ENCODE results near the gene PCCA. TPM values are rescaled to one million over a fixed set of nuclear protein-coding genes. Genes with fewer than 3 reads are reported as not detected.

Gene PCCA
- total and polyA plus RNA-seq, 8 donors: 31.4 to 140 (median 77.0) TPM

DNA sequence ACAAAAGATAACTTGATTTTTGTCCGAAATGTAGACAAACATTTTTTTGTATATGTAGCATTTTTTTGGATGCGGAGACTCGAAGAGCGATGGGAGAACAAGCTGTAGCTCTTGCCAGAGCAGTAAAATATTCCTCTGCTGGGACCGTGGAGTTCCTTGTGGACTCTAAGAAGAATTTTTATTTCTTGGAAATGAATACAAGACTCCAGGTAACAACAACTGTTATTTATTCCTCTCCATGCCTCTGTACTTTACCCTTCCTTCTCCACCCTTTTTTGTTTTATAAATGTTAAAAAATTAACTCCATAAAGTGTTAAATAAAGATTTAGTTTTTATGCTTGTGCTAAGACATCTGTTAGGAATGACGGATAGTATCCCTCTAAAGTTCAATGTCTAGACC is 184.2 kb downstream of the PCCA start:
- H3K4me3 ChIP-seq: no peak overlapping the region
- intact Hi-C loops (cut with DNase I; ENCODE audit: low total_unique reads): no loop called here
- no peaks in the 10 kb centered on the region for H3K27me3 ChIP-seq
- no peaks in the 10 kb centered on the region for H3K9me3 ChIP-seq
- no peaks in the 10 kb centered on the region for H3K4me1 ChIP-seq
- no peak for DNase-seq
- 94 to 96% (median 94%) methylated on average over 6 of the region's 6 CpGs for WGBS, 5 donors
- H3K27ac ChIP-seq: no peak overlapping the region
- H3K36me3 ChIP-seq: peaks cover 0 to 38% (median 32%) of the 10 kb centered on the region in 4 donors
- TF ChIP-seq POLR2AphosphoS5 (IDR thresholded peaks at IDR 0.05) (no peak), POLR2A (IDR thresholded peaks at IDR 0.05) (no peak), EP300 (IDR thresholded peaks at IDR 0.05) (no peak)
- TF ChIP-seq, protein P1, sequence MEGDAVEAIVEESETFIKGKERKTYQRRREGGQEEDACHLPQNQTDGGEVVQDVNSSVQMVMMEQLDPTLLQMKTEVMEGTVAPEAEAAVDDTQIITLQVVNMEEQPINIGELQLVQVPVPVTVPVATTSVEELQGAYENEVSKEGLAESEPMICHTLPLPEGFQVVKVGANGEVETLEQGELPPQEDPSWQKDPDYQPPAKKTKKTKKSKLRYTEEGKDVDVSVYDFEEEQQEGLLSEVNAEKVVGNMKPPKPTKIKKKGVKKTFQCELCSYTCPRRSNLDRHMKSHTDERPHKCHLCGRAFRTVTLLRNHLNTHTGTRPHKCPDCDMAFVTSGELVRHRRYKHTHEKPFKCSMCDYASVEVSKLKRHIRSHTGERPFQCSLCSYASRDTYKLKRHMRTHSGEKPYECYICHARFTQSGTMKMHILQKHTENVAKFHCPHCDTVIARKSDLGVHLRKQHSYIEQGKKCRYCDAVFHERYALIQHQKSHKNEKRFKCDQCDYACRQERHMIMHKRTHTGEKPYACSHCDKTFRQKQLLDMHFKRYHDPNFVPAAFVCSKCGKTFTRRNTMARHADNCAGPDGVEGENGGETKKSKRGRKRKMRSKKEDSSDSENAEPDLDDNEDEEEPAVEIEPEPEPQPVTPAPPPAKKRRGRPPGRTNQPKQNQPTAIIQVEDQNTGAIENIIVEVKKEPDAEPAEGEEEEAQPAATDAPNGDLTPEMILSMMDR (IDR thresholded peaks at IDR 0.05): no peak

DNA sequence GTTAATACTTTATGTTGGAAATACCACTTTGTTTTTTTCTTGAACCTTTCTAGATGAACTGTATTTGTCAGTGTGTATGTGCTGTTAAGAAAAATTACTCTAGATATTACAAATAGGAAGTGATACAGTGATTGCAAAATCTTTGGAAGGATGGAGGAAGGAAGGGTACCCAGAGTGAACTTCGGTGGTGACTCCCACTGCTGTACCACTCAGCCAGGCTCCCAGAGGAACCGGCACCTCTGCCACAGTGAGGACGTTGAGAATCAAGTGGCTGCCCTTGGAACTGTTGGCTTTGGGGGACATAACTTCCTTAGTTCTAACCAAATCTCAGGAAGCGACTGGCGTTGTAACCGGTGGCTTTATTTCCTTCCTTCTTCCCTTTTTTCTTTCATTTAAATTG is 184.7 kb downstream of the PCCA start:
- no peak for DNase-seq
- WGBS, 5 donors: 76 to 84% (median 82%) methylated on average over 6 of the region's 6 CpGs
- peaks cover 0 to 36% (median 30%) of the 10 kb centered on the region in 4 donors for H3K36me3 ChIP-seq
- H3K27ac ChIP-seq: no peak overlapping the region
- no peaks in the 10 kb centered on the region for H3K4me1 ChIP-seq
- intact Hi-C loops (cut with DNase I; ENCODE audit: low total_unique reads): no loop called here
- no peak overlapping the region for H3K4me3 ChIP-seq
- H3K27me3 ChIP-seq: no peaks in the 10 kb centered on the region
- no peaks in the 10 kb centered on the region for H3K9me3 ChIP-seq
- TF ChIP-seq POLR2A (IDR thresholded peaks at IDR 0.05): no peak
- no peak for TF ChIP-seq EP300 (IDR thresholded peaks at IDR 0.05)
- TF ChIP-seq POLR2AphosphoS5 (IDR thresholded peaks at IDR 0.05): no peak
- TF ChIP-seq, protein P1 (IDR thresholded peaks at IDR 0.05): no peak

DNA sequence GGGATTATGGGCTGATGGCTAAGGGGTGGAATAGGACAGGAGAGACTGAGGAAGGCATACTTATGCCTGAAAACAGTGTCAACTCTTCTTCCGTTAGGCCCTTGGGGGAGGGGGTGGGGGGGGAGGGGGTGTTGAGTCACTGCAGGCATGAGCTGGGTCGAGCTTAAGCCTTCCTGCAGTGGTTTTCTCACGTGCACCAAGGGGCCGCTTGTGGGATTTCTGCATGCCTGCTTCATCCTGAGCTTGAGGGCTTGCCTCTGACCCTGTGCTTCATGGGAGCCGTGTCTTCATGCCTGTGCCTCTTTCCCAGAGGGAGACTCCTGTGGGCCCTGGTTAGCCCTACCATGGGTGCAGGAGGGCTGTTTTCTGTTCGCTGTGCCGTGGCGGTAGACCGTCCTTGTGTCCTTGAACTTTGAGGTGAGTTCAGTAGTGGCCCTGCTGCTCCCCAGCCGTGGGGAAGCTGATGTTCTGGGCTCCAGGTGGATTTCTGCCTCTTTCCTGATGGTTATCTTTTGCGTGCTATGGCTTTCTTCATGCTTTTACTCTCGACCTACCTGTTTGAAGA is 186.1 kb downstream of the PCCA start:
- Histone ChIP-seq H3K27me3 (no peaks in the 10 kb centered on the region), H3K36me3 (peaks cover 0 to 28% (median 24%) of the 10 kb centered on the region in 4 donors), H3K9me3 (no peaks in the 10 kb centered on the region), H3K4me1 (no peaks in the 10 kb centered on the region), H3K4me3 (no peak overlapping the region), H3K27ac (no peak overlapping the region)
- no peak for DNase-seq
- TF ChIP-seq POLR2AphosphoS5 (IDR thresholded peaks at IDR 0.05) (no peak), EP300 (IDR thresholded peaks at IDR 0.05) (no peak), POLR2A (IDR thresholded peaks at IDR 0.05) (no peak)
- TF ChIP-seq, protein P1 (IDR thresholded peaks at IDR 0.05): no peak
- 90 to 93% (median 92%) methylated on average over 12 of the region's 12 CpGs for WGBS, 5 donors
- intact Hi-C loops (cut with DNase I; ENCODE audit: low total_unique reads): no loop called here

DNA sequence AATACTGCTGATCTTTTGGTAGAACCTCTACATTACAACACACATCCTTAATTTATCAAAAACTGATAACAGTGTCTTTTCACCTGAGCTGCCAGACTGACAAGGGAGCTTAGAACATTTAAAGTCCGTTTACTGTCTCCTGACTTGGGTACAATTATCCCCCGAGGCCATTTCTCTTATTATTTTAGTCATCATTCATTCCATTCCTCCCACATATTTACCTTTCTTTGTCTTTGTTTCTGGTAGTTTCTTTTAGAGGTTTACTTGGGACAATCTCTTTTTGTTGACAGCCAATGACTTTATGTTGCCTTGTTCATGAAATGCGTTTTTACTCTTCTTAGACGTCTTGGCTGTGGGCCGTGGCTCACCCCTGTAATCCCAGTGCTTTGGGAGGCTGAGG is 186.9 kb downstream of the PCCA start:
- TF ChIP-seq POLR2AphosphoS5 (IDR thresholded peaks at IDR 0.05): no peak
- TF ChIP-seq, protein P1 (IDR thresholded peaks at IDR 0.05): no peak
- H3K27me3 ChIP-seq: no peaks in the 10 kb centered on the region
- intact Hi-C loops (cut with DNase I; ENCODE audit: low total_unique reads): no loop called here
- H3K36me3 ChIP-seq: peaks cover 0 to 33% (median 27%) of the 10 kb centered on the region in 4 donors
- H3K4me3 ChIP-seq: no peak overlapping the region
- no peak overlapping the region for H3K27ac ChIP-seq
- WGBS, 5 donors: 82 to 89% (median 87%) methylated on average over 5 of the region's 5 CpGs
- DNase-seq: no peak
- no peaks in the 10 kb centered on the region for H3K4me1 ChIP-seq
- H3K9me3 ChIP-seq: no peaks in the 10 kb centered on the region
